ENCODE data around the gene ANKS1B.

ANKS1B gene

GRCh38 chr12:99759444-99759843, 225.3 kb downstream of the ANKS1B start:
- TF ChIP-seq CTCF (conservative IDR thresholded peaks at IDR 0.05), result no peak
- H3K27ac ChIP-seq, result no peak overlapping the region

GRCh38 chr12:99758997-99759396, 225.7 kb downstream of the ANKS1B start:
- no peak for TF ChIP-seq CTCF (conservative IDR thresholded peaks at IDR 0.05)
- no peak overlapping the region for H3K27ac ChIP-seq

GRCh38 chr12:99752740-99753139, 232.0 kb downstream of the ANKS1B start:
- no peak overlapping the region for H3K27ac ChIP-seq

GRCh38 chr12:99746538-99746937, 238.2 kb downstream of the ANKS1B start:
- no peak for TF ChIP-seq CTCF (conservative IDR thresholded peaks at IDR 0.05)
- no peak overlapping the region for H3K27ac ChIP-seq

More at GRCh38 chr12:99752740-99753139, 232.0 kb downstream of the ANKS1B start:
- no peak for TF ChIP-seq CTCF (conservative IDR thresholded peaks at IDR 0.05)

GRCh38 chr12:99745895-99746294, 238.8 kb downstream of the ANKS1B start:
- H3K27ac ChIP-seq, result no peak overlapping the region
- TF ChIP-seq CTCF (conservative IDR thresholded peaks at IDR 0.05), result no peak

GRCh38 chr12:99745121-99745520, 239.6 kb downstream of the ANKS1B start:
- no peak overlapping the region for H3K27ac ChIP-seq
- no peak for TF ChIP-seq CTCF (conservative IDR thresholded peaks at IDR 0.05)

- no peak for TF ChIP-seq CTCF (conservative IDR thresholded peaks at IDR 0.05)
- no peak overlapping the region for H3K27ac ChIP-seq
Observed at GRCh38 chr12:99736760-99737269, 247.9 kb downstream of the ANKS1B start.

Data from VCaP (cell line).